Natural killer cell (primary cell): ENCODE data around the gene NEURL2. TPM values are rescaled to one million over a fixed set of nuclear protein-coding genes. Genes with fewer than 3 reads are reported as not detected.

Experiments
- ATAC-seq, 3 donors: fragments of 150-1000 bp in 2 of 3; fragments of 200-7000 bp in 1 of 3; cut with Tn5 transposase; 1 replicate in 1 of 3; 2 replicates in 2 of 3; pipeline ENCODE4 v1.10.0; 2021; ENCODE audit warnings: mild to moderate bottlenecking in 2 of 3, moderate library complexity in 2 of 3
- DNase-seq, 2 donors: peaks; one replicate each; pipeline versions ENCODE4 v3.0.0 to v3.0.0-alpha.2; 2013 to 2021; ENCODE audit warnings: mixed read lengths in 1 of 2
- H3K27ac ChIP-seq: one replicate; pipeline ENCODE4 v1.5.1; 2013; ENCODE audit warnings: mild to moderate bottlenecking, low read length
- H3K27me3 ChIP-seq: one replicate; pipeline ENCODE4 v1.6.1; 2013; ENCODE audit warnings: low read length; ENCODE audit not compliant: control insufficient read depth, insufficient read depth
- H3K36me3 ChIP-seq: one replicate; pipeline ENCODE4 v1.6.1; 2013; ENCODE audit warnings: low read length; ENCODE audit not compliant: control insufficient read depth, insufficient read depth
- H3K4me1 ChIP-seq: one replicate; pipeline ENCODE4 v1.6.1; 2013; ENCODE audit warnings: low read length; ENCODE audit not compliant: control insufficient read depth, insufficient read depth
- H3K4me3 ChIP-seq: one replicate; pipeline ENCODE4 v1.5.1; 2013; ENCODE audit warnings: low read length
- H3K9me3 ChIP-seq: one replicate; pipeline ENCODE4 v1.6.1; 2013; ENCODE audit warnings: low read length; ENCODE audit not compliant: control insufficient read depth, insufficient read depth
- H3K27ac Mint-ChIP-seq, 2 donors: one replicate each; pipeline ENCODE4 v1.8.0; 2022; ENCODE audit warnings: mild to moderate bottlenecking in 2 of 2, mixed read lengths in 2 of 2, moderate library complexity in 1 of 2
- H3K27me3 Mint-ChIP-seq, 2 donors: one replicate each; pipeline ENCODE4 v1.8.0; 2022; ENCODE audit warnings: low read depth in 2 of 2, mixed read lengths in 2 of 2
- H3K36me3 Mint-ChIP-seq: one replicate; pipeline ENCODE4 v1.8.0; 2022; ENCODE audit warnings: mixed read lengths
- H3K4me1 Mint-ChIP-seq, 2 donors: one replicate each; pipeline ENCODE4 v1.8.0; 2022; ENCODE audit warnings: mixed read lengths in 2 of 2
- H3K4me3 Mint-ChIP-seq: one replicate; pipeline ENCODE4 v1.8.0; 2022; ENCODE audit warnings: mild to moderate bottlenecking, moderate library complexity, mixed read lengths
- H3K9me3 Mint-ChIP-seq, 2 donors: one replicate each; pipeline ENCODE4 v1.8.0; 2022; ENCODE audit warnings: mixed read lengths in 2 of 2
- WGBS: methylation state at CpG from one replicate; pipeline ENCODE4 v1.1.7; 2013; ENCODE audit warnings: missing lambda C conversion rate; ENCODE audit not compliant: insufficient coverage; 5-methylcytosine and 5-hydroxymethylcytosine counted together
- intact Hi-C: fragments of 100-400 bp; cut with micrococcal nuclease; formaldehyde crosslinking; loops from one replicate; pipeline ENCODE4 v1.14.2; 2022
- total RNA-seq, 4 donors: library from RNA; stranded (reverse); fragments of 120-200 nt in 1 of 4; gene quantifications; one replicate each; pipeline versions ENCODE4 v1.2.3 to v1.2.4, GENCODE V29; 2013 to 2022
- TF ChIP-seq, protein P1 (sequence below): fragments of 200-600 bp; IDR thresholded peaks from one replicate; pipeline ENCODE4 v1.8.0; 2022; ENCODE audit warnings: antibody characterized with exemption

Gene NEURL2
- total RNA-seq, 3 donors from 2014 or later (not counting 1 experiment from before 2014, with no cell fraction given), result 0.89 to 1.4 (median 1.4) TPM

DNA sequence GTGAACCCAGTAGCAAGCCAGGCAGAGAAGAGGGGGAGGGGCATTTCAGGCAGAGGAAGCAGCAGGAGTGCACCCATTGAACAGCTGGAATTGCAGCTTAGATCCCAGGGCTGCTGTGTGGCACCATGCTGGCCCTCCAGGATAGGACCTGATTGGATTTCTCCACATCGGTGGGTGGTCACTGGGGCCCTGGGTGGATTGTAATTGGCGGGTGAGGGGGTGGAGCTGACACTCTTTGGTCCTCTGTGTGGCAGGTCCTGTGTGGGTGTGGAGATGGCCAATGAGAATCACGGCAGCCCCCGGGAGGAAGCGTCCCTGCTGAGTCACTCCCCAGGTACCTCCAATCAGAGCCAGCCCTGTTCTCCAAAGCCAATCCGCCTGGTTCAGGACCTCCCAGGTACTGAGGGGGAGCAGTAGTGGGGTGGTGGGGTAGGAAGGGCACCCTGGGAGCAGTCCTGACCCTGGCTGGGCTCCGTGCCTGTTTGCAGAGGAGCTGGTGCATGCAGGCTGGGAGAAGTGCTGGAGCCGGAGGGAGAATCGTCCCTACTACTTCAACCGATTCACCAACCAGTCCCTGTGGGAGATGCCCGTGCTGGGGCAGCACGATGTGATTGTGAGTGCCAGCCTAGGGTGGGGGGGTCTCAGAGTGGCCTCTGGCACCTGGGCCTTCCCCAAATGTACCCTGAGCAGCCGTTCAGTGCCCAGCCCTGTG is 47.9 kb upstream of the NEURL2 start:
- peaks cover 27% of the 10 kb centered on the region for H3K4me1 ChIP-seq

DNA sequence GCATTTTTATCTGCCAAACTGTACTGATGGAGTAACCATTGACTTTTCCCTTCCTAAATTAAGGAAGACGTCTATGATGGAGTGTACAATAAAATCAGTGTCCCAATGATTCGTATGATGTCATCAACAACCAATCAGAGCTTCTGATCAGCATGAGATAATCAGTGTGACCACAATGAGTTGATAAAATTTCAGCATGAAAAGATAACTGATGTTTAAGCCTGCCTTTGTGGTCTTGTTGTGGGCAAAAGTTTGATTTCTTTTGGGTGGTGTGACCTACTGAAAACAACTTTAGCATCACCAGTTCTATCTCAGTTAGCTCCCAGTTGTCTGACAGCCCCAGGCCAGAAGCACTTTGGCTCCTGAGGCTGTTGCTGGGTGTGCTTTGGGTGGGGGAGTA is 46.8 kb upstream of the NEURL2 start:
- peaks cover 7% of the 10 kb centered on the region for H3K36me3 Mint-ChIP-seq
- peak in 1 of 2 donors; percentile 38 for DNase-seq
- H3K27ac ChIP-seq, result no peak overlapping the region

More for the DNA sequence above, 47.9 kb upstream of the NEURL2 start:
- H3K36me3 ChIP-seq, result peaks cover 57% of the 10 kb centered on the region
- H3K27me3 ChIP-seq, result no peaks in the 10 kb centered on the region
- H3K36me3 Mint-ChIP-seq, result peaks cover 9% of the 10 kb centered on the region
- H3K27ac ChIP-seq, result no peak overlapping the region
- DNase-seq (no peak), ATAC-seq (no peak)
- 93% methylated on average over 13 of the region's 13 CpGs for WGBS
- no peaks in the 10 kb centered on the region for H3K27me3 Mint-ChIP-seq
- H3K9me3 ChIP-seq, result no peaks in the 10 kb centered on the region
- H3K4me3 ChIP-seq, result no peak overlapping the region
- TF ChIP-seq, protein P1, sequence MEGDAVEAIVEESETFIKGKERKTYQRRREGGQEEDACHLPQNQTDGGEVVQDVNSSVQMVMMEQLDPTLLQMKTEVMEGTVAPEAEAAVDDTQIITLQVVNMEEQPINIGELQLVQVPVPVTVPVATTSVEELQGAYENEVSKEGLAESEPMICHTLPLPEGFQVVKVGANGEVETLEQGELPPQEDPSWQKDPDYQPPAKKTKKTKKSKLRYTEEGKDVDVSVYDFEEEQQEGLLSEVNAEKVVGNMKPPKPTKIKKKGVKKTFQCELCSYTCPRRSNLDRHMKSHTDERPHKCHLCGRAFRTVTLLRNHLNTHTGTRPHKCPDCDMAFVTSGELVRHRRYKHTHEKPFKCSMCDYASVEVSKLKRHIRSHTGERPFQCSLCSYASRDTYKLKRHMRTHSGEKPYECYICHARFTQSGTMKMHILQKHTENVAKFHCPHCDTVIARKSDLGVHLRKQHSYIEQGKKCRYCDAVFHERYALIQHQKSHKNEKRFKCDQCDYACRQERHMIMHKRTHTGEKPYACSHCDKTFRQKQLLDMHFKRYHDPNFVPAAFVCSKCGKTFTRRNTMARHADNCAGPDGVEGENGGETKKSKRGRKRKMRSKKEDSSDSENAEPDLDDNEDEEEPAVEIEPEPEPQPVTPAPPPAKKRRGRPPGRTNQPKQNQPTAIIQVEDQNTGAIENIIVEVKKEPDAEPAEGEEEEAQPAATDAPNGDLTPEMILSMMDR, result no peak
- peak overlapping the region; percentile 53 to 84 for H3K27ac Mint-ChIP-seq
- intact Hi-C loops, result no loop called here
- H3K4me1 Mint-ChIP-seq, result peaks cover 29 to 32% of the 10 kb centered on the region in 2 donors
- H3K4me3 Mint-ChIP-seq, result no peak overlapping the region
- H3K9me3 Mint-ChIP-seq, result no peaks in the 10 kb centered on the region

DNA sequence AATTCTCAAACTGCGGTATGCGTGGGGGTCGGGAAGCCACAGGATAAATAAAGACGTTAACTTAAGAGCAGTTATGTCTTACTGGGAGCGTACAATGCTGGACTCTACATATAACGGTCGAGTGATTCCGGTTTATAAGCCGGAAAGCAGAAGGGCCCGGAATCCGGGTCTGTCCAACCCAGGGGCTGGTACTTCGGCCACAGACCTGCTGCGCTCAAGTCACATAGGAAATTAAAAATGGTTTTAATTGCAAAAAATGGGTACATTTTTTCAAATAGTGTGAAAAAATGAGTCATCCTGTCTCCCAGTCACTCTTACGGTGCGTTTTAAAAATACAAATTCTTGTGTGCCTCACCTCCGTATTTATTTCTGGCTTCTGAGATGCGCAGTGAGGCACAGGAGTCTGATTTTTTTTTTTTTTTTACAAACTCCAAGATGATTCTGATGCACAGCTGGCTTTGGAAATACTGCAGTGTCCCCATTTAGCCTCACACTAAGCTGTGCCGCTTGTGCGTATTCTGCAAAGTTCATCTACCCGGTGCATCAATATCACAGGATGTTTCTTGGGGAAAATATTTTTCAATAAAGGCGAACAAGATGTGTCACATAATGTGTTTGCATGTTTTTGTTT is 44.5 kb upstream of the NEURL2 start:
- no peaks in the 10 kb centered on the region for H3K27me3 ChIP-seq
- peaks cover 34% of the 10 kb centered on the region for H3K36me3 ChIP-seq
- no peaks in the 10 kb centered on the region for H3K9me3 ChIP-seq
- no peaks in the 10 kb centered on the region for H3K9me3 Mint-ChIP-seq
- H3K36me3 Mint-ChIP-seq, result peaks cover 7% of the 10 kb centered on the region
- intact Hi-C loops, result loop anchor here (1.0 to 2.0 kb wide), 6 partner anchors 9 to 123 kb away; partner anchors contain the start of genes ACOT8, UBE2C, ZSWIM1 and ZSWIM3
- TF ChIP-seq, protein P1, result no peak
- H3K27ac ChIP-seq, result peak overlapping the region; percentile 86
- peak overlapping the region; percentile 96 to 97 for H3K27ac Mint-ChIP-seq
- DNase-seq, result no peak
- ATAC-seq, result peak; percentile 31 to 54 (median 46)
- H3K4me3 ChIP-seq, result peak overlapping the region; percentile 69
- H3K4me1 ChIP-seq, result peaks cover 26% of the 10 kb centered on the region
- H3K27me3 Mint-ChIP-seq, result no peaks in the 10 kb centered on the region
- H3K4me3 Mint-ChIP-seq, result peak overlapping the region; percentile 96
- WGBS, result 12% methylated on average over 21 of the region's 21 CpGs
- H3K4me1 Mint-ChIP-seq, result peaks cover 23 to 31% of the 10 kb centered on the region in 2 donors

More for the DNA sequence above, 46.8 kb upstream of the NEURL2 start:
- Mint-ChIP-seq H3K27me3 (no peaks in the 10 kb centered on the region), H3K27ac (peak overlapping the region; percentile 75 to 84), H3K4me3 (peak overlapping the region; percentile 77), H3K4me1 (peaks cover 23 to 31% of the 10 kb centered on the region in 2 donors), H3K9me3 (no peaks in the 10 kb centered on the region)
- Histone ChIP-seq H3K27me3 (no peaks in the 10 kb centered on the region), H3K9me3 (no peaks in the 10 kb centered on the region), H3K4me1 (peaks cover 26% of the 10 kb centered on the region), H3K36me3 (peaks cover 46% of the 10 kb centered on the region), H3K4me3 (no peak overlapping the region)
- ATAC-seq, result no peak
- intact Hi-C loops, result no loop called here
- 100% methylated on average over 2 of the region's 2 CpGs for WGBS
- TF ChIP-seq, protein P1, result no peak
